ENCODE results near the gene NRG3.

The NRG3 gene

DNA sequence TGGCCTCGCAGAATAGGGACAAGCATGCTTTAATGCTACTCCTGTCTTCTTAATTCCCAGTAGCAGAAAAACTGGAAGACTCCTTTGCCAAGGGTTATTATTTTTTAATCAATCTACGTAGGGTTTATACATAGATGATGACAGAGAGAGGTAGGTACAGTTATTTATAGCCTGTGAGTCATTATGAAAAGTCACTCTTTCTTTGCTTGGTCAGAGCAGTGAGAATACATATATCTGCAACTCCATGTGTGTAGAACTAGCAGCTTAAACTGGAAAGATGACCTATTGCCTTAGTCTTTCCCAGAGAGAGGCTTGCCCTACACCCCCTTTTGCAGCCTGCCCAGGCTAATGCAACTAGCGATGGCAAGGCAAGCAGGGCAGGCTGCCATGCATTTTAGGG is 1050.6 kb downstream of the NRG3 start:
- no peak overlapping the region for H2AFZ ChIP-seq (ENCODE audit: insufficient read depth, low read length, poor library complexity)
- WGBS (ENCODE audit: extremely low coverage, insufficient coverage, insufficient read length) = no CpG with 5 or more reads among the region's 3 CpGs
- H3K9me3 ChIP-seq (ENCODE audit: insufficient read depth, low read depth, low read length) = peaks cover 2% of the 10 kb centered on the region
- H4K91ac ChIP-seq (ENCODE audit: low read depth, low read length) = no peak overlapping the region
- no peak overlapping the region for H3K4ac ChIP-seq (ENCODE audit: low read depth, low read length)
- H3K79me2 ChIP-seq (ENCODE audit: control insufficient read depth, insufficient read depth, low read length, poor library complexity) = no peaks in the 10 kb centered on the region
- no peak overlapping the region for H2AK5ac ChIP-seq (ENCODE audit: low read length)
- no peak overlapping the region for H3K4me3 ChIP-seq (ENCODE audit: low read depth, low read length)
- H3K27me3 ChIP-seq (ENCODE audit: insufficient read depth, low read length) = no peaks in the 10 kb centered on the region
- H3K4me1 ChIP-seq (ENCODE audit: control insufficient read depth in 1 of 2, insufficient read depth in 2 of 2, low read length in 2 of 2) = no peaks in the 10 kb centered on the region
- no peak overlapping the region for H3K9ac ChIP-seq (ENCODE audit: low read length)
- H3K4me2 ChIP-seq (ENCODE audit: low read length) = no peak overlapping the region
- H2BK120ac ChIP-seq (ENCODE audit: insufficient read depth, low read length, poor library complexity) = no peak overlapping the region
- no peak overlapping the region for H2BK5ac ChIP-seq (ENCODE audit: low read depth, low read length, poor library complexity)
- H3K14ac ChIP-seq (ENCODE audit: low read length) = no peak overlapping the region
- DNase-seq = no peak
- H3K18ac ChIP-seq (ENCODE audit: low read length) = no peak overlapping the region
- H3K36me3 ChIP-seq (ENCODE audit: control insufficient read depth in 1 of 2, insufficient read depth in 2 of 2, low read length in 2 of 2) = no peaks in the 10 kb centered on the region
- H3K27ac ChIP-seq (ENCODE audit: low read depth, low read length) = peak overlapping the region; percentile 57
- peaks cover 2% of the 10 kb centered on the region for H3K79me1 ChIP-seq (ENCODE audit: low read length)
- no peak overlapping the region for H3K23ac ChIP-seq (ENCODE audit: low read length)
- no peak overlapping the region for H2BK12ac ChIP-seq (ENCODE audit: low read length)
- H4K12ac ChIP-seq (ENCODE audit: low read depth, low read length) = no peak overlapping the region
- H4K8ac ChIP-seq (ENCODE audit: low read depth, low read length) = no peak overlapping the region

DNA sequence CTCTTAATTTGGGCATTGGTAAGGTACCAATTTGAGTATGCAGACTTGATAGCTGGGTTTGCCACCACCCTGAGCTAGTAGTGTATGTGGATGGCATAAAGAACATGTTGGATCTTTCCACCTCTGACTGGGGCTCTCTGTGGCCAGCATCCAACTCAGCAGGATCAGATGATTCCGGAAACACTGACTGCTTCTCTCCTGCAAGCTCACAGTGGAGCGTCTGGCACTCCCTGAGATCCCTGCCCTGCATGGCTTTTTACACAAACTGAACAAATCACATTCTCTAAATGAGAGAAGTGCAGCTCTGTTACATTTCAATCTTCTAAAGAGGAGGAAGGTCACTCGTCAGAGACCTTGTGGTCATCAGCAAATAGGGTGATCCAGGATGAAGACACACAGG is 1057.5 kb downstream of the NRG3 start:
- H3K9ac ChIP-seq (ENCODE audit: low read length) = no peak overlapping the region
- H4K8ac ChIP-seq (ENCODE audit: low read depth, low read length) = no peak overlapping the region
- H3K18ac ChIP-seq (ENCODE audit: low read length) = no peak overlapping the region
- no peaks in the 10 kb centered on the region for H3K4me1 ChIP-seq (ENCODE audit: control insufficient read depth in 1 of 2, insufficient read depth in 2 of 2, low read length in 2 of 2)
- no peaks in the 10 kb centered on the region for H3K36me3 ChIP-seq (ENCODE audit: control insufficient read depth in 1 of 2, insufficient read depth in 2 of 2, low read length in 2 of 2)
- no peak overlapping the region for H3K4ac ChIP-seq (ENCODE audit: low read depth, low read length)
- H3K4me2 ChIP-seq (ENCODE audit: low read length) = no peak overlapping the region
- no peak overlapping the region for H2BK120ac ChIP-seq (ENCODE audit: insufficient read depth, low read length, poor library complexity)
- DNase-seq = no peak
- H2AFZ ChIP-seq (ENCODE audit: insufficient read depth, low read length, poor library complexity) = no peak overlapping the region
- no peak overlapping the region for H3K4me3 ChIP-seq (ENCODE audit: low read depth, low read length)
- no peak overlapping the region for H2AK5ac ChIP-seq (ENCODE audit: low read length)
- no peak overlapping the region for H2BK12ac ChIP-seq (ENCODE audit: low read length)
- H4K91ac ChIP-seq (ENCODE audit: low read depth, low read length) = no peak overlapping the region
- no peak overlapping the region for H3K23ac ChIP-seq (ENCODE audit: low read length)
- H3K9me3 ChIP-seq (ENCODE audit: insufficient read depth, low read depth, low read length) = no peaks in the 10 kb centered on the region
- no peaks in the 10 kb centered on the region for H3K27me3 ChIP-seq (ENCODE audit: insufficient read depth, low read length)
- no CpG with 5 or more reads among the region's 3 CpGs for WGBS (ENCODE audit: extremely low coverage, insufficient coverage, insufficient read length)
- H4K12ac ChIP-seq (ENCODE audit: low read depth, low read length) = no peak overlapping the region
- H3K14ac ChIP-seq (ENCODE audit: low read length) = no peak overlapping the region
- H3K79me2 ChIP-seq (ENCODE audit: control insufficient read depth, insufficient read depth, low read length, poor library complexity) = no peaks in the 10 kb centered on the region
- no peak overlapping the region for H2BK5ac ChIP-seq (ENCODE audit: low read depth, low read length, poor library complexity)
- no peaks in the 10 kb centered on the region for H3K79me1 ChIP-seq (ENCODE audit: low read length)
- no peak overlapping the region for H3K27ac ChIP-seq (ENCODE audit: low read depth, low read length)

DNA sequence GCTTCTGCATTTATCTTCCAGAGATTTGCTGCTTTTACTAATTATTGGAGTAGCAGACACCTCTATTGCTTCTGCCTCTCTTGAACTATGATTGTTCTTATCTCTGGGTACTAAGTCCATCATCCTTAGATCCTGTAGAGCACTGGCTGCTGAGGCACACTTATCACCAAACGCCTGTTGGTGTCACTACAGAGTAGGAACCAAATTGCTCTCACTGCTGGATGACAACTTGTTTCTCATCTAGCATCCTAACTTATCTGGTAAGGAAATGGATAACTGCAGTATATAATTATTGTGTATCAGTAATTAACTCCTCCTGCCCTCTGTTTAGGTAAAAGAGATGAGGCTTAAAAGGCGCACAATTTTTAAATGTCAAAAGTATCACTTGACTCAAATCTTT is 1059.4 kb downstream of the NRG3 start:
- Histone ChIP-seq H4K91ac (ENCODE audit: low read depth, low read length) (no peak overlapping the region), H3K36me3 (ENCODE audit: control insufficient read depth in 1 of 2, insufficient read depth in 2 of 2, low read length in 2 of 2) (no peaks in the 10 kb centered on the region), H3K14ac (ENCODE audit: low read length) (no peak overlapping the region), H3K9ac (ENCODE audit: low read length) (no peak overlapping the region), H3K4ac (ENCODE audit: low read depth, low read length) (no peak overlapping the region), H2AK5ac (ENCODE audit: low read length) (no peak overlapping the region), H3K4me3 (ENCODE audit: low read depth, low read length) (no peak overlapping the region), H3K9me3 (ENCODE audit: insufficient read depth, low read depth, low read length) (no peaks in the 10 kb centered on the region), H2AFZ (ENCODE audit: insufficient read depth, low read length, poor library complexity) (no peak overlapping the region), H2BK5ac (ENCODE audit: low read depth, low read length, poor library complexity) (no peak overlapping the region), H2BK120ac (ENCODE audit: insufficient read depth, low read length, poor library complexity) (no peak overlapping the region), H3K79me1 (ENCODE audit: low read length) (no peaks in the 10 kb centered on the region), H4K8ac (ENCODE audit: low read depth, low read length) (no peak overlapping the region), H3K4me1 (ENCODE audit: control insufficient read depth in 1 of 2, insufficient read depth in 2 of 2, low read length in 2 of 2) (no peaks in the 10 kb centered on the region), H3K23ac (ENCODE audit: low read length) (no peak overlapping the region), H2BK12ac (ENCODE audit: low read length) (no peak overlapping the region), H3K4me2 (ENCODE audit: low read length) (no peak overlapping the region), H3K27me3 (ENCODE audit: insufficient read depth, low read length) (no peaks in the 10 kb centered on the region), H3K27ac (ENCODE audit: low read depth, low read length) (no peak overlapping the region), H3K18ac (ENCODE audit: low read length) (no peak overlapping the region), H3K79me2 (ENCODE audit: control insufficient read depth, insufficient read depth, low read length, poor library complexity) (no peaks in the 10 kb centered on the region), H4K12ac (ENCODE audit: low read depth, low read length) (no peak overlapping the region)
- no CpG with 5 or more reads among the region's 2 CpGs for WGBS (ENCODE audit: extremely low coverage, insufficient coverage, insufficient read length)
- no peak for DNase-seq

DNA sequence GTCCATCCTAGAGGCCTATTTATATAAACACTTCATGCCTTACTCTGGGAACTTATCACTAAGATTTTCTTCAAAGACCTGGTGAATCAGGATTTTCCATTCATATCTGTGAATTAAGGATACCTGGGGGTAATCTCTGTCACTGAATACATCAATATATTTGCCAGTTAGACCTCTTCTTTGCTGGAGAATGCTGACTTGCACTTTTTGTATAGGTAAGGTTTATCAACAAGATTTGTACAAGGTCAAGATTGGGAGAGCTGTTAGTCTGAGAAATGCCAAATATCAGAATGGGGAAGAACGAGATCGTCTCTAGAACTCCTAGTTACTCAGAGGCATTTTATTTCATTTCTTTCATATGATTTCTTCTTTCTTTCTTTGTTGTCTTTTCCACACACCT is 1060.0 kb downstream of the NRG3 start:
- no CpG with 5 or more reads among the region's 2 CpGs for WGBS (ENCODE audit: extremely low coverage, insufficient coverage, insufficient read length)
- Histone ChIP-seq H2AFZ (ENCODE audit: insufficient read depth, low read length, poor library complexity) (no peak overlapping the region), H3K4me1 (ENCODE audit: control insufficient read depth in 1 of 2, insufficient read depth in 2 of 2, low read length in 2 of 2) (no peaks in the 10 kb centered on the region), H3K9ac (ENCODE audit: low read length) (no peak overlapping the region), H3K27ac (ENCODE audit: low read depth, low read length) (no peak overlapping the region), H3K79me1 (ENCODE audit: low read length) (no peaks in the 10 kb centered on the region), H3K27me3 (ENCODE audit: insufficient read depth, low read length) (no peaks in the 10 kb centered on the region), H3K23ac (ENCODE audit: low read length) (no peak overlapping the region), H3K4me3 (ENCODE audit: low read depth, low read length) (no peak overlapping the region), H2AK5ac (ENCODE audit: low read length) (no peak overlapping the region), H4K8ac (ENCODE audit: low read depth, low read length) (no peak overlapping the region), H4K91ac (ENCODE audit: low read depth, low read length) (no peak overlapping the region), H2BK120ac (ENCODE audit: insufficient read depth, low read length, poor library complexity) (no peak overlapping the region), H3K4ac (ENCODE audit: low read depth, low read length) (no peak overlapping the region), H3K36me3 (ENCODE audit: control insufficient read depth in 1 of 2, insufficient read depth in 2 of 2, low read length in 2 of 2) (no peaks in the 10 kb centered on the region), H4K12ac (ENCODE audit: low read depth, low read length) (no peak overlapping the region), H2BK12ac (ENCODE audit: low read length) (no peak overlapping the region), H3K4me2 (ENCODE audit: low read length) (no peak overlapping the region), H2BK5ac (ENCODE audit: low read depth, low read length, poor library complexity) (no peak overlapping the region), H3K18ac (ENCODE audit: low read length) (no peak overlapping the region), H3K14ac (ENCODE audit: low read length) (no peak overlapping the region), H3K79me2 (ENCODE audit: control insufficient read depth, insufficient read depth, low read length, poor library complexity) (no peaks in the 10 kb centered on the region), H3K9me3 (ENCODE audit: insufficient read depth, low read depth, low read length) (no peaks in the 10 kb centered on the region)
- no peak for DNase-seq
